Hematopoietic multipotent progenitor cell treated with erythropoietin and hydrocortisone succinate and interleukin-3 and kit ligand, for 17 days (in vitro differentiated cells): ENCODE results near the gene ITPKB.
"Not testable (repeated sequence)": the region's sequence is repeated elsewhere in the genome, so short reads cannot be mapped to it uniquely, and the experiment has no call there.

ENCODE experiments used
- DNase-seq: peaks from one replicate; pipeline ENCODE4 v3.0.0-alpha.2; 2015; ENCODE audit warnings: low spot score

The ITPKB gene

DNA sequence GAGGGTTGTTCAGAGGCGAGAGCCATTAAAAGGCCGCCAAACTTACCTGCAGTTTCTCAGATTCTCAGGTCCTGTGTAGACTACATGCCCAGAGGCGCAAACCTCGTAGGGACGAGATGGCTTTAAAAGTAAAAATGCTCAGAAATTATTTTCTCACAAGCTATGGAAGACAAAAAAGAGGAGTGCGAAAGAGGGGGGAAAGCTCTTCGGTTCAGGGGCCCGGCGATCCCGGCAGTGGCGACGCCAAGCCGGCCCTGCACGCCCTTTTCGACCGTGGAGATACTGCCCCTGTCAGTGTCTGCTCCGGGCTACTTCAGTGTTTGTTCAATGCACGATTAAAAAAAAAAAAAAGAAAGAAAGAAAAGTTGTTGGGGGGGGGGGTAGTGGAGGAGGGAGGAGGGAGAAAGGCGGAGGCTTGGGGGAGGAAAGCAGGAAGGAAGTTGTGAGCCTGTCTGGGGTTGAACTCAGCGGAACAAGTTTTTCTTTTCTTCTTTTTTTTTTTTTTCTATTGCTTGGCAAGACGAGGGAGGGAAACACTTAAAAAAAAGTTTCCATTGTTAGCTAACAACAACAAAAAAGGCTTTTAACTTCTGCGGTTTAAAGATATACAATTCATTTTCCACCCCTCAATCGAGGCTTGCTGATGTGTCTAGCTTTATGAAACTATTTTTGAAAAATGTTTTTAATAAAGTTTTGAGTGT, at the start of gene ITPKB:
ITPKB (minus strand) TSS at position 288 of the 701 bp plus-strand sequence. CDS start 1,824 bp downstream, outside the sequence.
- DNase-seq: no peak

DNA sequence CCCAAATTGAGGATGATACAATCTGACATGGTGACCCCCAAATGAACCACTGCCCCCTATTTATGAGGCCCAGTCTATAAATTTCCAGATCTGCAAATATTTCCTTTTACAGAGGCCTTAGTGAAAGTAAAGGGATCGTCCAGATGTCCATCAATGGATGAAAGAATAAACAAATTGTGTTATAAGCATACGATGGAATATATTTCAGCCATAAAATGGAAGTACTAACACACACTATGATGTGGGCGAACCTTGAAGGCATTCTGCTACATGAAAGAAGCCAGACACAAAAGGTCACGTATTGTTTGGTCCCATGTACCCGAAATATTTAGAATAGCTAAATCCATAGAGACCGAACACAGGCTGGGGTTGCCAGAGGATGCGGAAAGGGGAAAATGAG, 48.6 kb upstream of the ITPKB start:
- no peak for DNase-seq

GRCh38 chr1:226787071-226787470, 48.0 kb upstream of the ITPKB start:
- no peak for DNase-seq

- DNase-seq: no peak
Observed at GRCh38 chr1:226786550-226786949, 47.5 kb upstream of the ITPKB start.

DNA sequence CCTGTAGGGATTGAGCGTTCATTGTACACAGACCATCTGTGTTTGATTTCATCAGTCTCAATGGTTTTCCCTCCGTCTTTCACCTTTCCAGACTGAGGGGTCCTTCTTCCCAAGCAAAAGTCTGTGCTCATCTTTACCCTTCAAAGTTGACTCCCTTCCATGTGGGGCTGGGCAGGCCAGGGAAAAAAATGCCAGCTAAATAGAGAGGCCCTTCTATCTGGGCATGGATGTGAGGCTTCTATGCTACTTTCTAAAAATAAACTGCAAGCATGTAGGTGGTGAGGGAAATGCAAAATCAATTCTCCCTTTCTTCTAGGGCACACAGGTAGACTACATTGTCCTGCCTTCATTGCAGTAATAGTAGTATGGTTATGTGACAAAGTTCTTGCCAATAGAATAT, 46.7 kb upstream of the ITPKB start:
- DNase-seq: no peak

DNA sequence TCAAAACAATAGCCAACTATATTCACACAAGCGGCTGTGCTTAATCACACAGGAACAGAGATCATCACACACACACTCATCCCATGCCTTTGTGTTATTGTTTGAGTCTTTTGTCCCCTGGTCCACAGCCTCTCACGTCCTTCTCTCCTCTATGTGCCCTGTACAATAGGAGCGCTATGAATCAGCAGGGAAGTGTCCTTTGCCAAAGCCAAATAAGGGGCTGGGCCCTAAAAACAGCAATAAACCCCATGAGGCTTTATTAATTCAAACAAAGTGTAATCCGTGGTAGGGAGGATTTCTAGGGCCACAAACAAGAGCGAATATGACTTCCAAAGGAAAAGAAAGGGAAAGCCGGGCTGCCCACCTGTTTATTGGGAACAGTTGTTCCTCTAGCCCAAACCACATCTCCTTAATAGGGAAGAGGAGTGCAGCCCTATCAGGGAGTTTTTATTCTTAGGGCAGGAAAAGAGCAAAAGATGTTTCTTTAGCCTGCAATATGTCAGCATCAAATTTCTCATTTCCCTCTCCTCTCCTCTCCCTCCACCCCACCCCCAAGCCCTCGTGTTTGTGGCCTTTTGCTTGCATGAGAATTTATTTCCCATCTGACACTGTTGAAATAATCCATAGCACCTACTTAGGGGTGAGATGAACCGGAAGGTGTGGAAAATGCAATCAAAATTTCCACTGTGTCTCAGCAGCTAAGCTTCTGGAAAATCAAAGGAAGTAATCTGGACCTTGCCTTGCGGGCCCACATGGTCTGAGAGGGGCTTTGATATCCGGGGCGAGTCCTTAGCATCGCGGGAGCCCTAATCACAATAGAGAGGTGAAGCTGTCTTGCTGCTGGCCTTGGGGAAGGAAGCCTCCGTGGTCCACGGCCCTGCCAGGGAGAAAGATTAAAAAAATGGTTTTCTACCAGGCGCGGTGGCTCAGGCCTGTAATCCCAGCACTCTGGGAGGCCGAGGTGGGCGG, 45.3 kb upstream of the ITPKB start:
- no peak for DNase-seq

DNA sequence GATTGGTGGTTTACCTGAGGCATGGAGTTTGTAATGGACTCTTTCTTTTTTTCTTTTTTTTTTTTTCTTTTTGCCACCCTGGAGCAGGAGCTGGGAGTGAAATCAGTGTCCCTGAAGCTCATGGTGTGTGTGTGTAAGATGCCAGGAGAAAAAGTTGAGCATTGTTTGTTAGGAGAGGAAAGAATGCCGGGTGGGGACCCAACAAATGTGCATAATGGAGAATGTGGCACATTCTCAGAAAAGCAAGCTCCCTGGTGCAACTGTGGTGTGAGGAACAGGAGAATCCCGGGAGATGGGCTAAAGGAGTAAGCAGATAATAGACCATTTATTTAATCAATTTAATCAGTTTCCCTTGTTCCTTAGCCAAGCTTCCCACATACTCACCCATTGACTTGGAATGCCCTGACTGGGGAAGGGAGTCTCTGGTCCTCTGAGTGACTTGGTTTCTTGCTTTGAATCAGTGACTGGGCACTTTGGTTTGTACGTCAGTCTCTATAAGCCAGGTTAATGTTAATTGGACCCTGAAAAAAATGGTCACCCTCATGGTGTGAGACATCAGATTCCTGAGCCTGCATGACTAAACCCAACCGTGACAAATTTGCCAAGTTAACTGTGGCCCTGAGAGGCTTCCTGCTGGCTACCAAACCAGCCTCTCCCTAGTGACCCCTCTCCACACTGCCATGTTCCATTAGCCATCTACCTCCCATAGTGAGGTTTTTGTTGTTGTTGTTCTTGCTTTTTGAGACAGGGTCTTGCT, 43.9 kb upstream of the ITPKB start:
- no peak for DNase-seq

DNA sequence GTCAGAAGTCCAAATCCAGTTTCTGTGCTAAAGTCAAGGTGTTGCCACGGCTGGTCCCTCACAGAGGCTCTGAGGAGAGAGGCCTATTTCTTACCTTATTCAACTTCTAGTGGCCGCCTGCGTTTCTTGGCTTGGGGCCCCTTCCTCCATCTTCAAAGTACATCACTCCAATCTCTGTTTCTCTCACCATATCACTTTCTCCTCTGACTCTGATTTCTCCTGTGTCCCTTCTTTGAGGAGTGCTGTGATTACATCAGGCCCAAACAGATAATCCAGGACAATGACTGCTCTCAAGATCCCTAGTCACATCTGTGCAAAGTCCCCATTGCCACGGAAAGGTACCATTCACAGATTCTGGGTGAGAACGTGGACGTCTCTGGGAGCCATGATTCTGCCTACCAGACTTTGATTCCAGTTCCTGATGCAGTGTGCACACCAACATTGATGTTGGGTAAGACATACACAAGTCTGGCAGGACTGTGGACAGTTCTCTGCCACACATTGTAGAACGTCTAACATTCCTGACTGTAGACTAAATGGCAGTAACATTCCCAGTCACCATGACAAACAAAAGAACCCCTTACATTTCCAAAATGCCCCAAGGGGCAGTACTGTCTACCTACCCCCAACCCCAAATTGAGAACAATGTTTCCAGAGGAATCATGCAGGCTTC, 43.0 kb upstream of the ITPKB start:
- no peak for DNase-seq

DNA sequence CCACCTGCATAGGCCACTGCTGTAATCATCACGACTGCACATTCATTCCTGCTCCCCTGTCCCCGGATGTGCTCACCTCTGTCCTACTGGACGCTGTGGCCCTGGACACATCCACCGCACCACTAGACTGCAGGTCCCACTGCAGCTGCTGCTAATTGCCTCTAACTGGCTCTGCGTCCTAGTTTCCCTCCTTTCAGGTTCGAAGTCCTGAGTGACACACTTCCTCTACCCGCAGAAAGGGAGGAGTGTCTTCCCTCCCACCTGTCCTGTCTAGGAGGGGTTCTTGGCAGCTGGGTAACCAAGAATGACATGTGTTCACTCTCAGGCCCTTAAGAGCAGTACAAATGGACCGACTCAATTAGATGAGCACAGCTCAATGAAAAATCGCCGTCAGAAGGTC, 40.5 kb upstream of the ITPKB start:
- no peak for DNase-seq

DNA sequence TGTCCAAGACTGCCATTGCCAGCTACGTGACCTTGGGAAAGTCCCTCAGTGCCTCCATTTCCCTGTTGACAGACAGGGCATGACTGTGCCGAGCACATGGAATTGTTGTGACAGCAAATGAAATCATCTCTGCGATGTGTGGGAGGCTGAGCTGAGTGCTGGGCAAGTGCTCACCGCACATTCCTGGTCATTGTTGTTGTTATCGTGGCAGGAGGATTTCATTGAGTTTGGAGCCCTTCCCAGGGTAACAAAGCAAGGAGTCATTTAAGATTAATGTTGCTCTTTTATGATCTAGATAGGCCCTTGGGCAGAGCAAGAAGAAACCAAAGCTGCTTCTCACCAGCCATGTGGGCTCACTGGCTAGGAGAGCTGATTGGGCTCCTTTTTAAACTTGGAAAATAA, 39.6 kb upstream of the ITPKB start:
- no peak for DNase-seq

GRCh38 chr1:226776975-226777374, 37.9 kb upstream of the ITPKB start:
- no peak for DNase-seq

- no peak for DNase-seq
Observed at GRCh38 chr1:226776066-226776465, 37.0 kb upstream of the ITPKB start.

GRCh38 chr1:226772446-226773139, 33.5 kb upstream of the ITPKB start:
- no peak for DNase-seq

DNA sequence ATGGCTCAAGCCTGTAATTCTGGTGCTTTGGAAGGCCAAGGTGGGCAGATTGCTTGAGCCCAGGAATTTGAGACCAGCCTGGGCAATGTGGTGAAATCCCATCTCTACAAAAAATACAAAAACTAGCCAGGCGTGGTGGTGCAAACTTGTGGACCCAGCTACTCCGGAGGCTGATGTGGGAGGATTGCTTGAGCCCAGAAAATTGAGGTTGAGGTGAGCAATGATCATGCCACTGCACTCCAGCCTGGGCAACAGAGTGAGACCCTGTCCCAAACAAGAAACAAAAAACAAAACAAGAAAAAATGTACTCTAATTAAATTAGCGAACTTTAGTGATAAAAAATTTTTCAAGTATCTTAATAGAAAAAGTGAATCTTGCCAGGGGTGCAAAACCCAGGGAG, 28.1 kb upstream of the ITPKB start:
- DNase-seq: not testable (repeated sequence)

DNA sequence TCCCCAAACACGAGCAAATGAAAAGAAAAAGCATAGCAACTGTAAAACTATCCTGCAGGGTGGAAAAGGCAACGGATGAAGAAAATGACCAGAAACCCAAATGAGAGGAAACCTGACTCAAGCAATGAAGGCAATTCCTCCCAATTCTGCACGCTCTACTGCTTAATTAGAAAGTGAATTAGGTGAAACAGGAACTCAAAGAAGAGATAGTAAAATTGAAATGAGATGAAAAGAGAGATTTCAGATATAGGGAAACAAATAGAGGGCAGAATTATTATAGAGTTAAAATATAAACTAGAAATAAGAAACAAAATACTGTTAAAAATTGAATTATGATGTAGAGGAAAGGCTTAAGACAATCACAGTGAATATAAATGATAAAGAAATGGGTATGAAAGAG, 27.5 kb upstream of the ITPKB start:
- DNase-seq: no peak

GRCh38 chr1:226764533-226764932, 25.5 kb upstream of the ITPKB start:
- DNase-seq: no peak

- no peak for DNase-seq
Observed at GRCh38 chr1:226763905-226764264, 24.8 kb upstream of the ITPKB start.

DNA sequence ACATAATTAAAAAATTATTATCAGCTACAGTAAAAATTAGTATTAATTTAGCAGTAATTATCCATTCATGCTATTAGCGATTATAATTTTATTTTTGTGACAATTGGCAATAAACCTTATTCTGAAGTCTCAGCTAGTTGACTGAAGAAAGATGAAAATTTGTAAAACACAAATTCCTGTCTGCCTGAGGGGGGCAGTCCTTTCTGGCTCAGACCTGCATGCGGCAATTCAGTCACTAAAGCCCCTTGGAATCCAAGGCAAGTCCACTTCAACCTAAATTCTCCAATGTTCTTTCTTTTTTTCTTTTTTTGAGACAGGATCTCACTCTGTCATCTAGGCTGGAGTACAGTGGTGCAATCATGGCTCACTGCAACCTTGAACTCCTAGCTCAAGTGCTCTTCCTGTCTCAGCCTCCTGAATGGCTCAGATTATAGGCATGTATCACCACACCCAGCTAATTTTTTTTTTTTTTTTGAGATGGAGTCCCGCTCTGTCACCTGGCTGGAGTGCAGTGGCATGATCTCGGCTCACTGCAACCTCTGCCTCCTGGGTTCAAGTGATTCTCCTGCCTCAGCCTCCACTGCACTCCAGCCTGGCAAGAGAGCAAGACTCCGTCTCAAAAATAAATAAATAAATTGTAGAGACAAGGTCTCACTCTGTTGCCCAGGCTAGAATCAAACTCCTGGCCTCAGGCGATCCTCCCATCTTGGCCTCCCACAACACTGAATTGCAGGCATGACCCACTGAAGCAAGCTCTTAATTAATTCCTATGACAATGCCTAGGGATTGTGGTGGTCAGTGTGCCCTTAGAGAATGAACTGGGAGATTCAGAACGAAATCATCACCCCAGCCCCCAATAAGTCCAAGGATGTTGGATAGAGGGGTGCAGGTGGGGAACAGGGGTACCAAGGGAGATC, 24.2 kb upstream of the ITPKB start:
- no peak for DNase-seq

DNA sequence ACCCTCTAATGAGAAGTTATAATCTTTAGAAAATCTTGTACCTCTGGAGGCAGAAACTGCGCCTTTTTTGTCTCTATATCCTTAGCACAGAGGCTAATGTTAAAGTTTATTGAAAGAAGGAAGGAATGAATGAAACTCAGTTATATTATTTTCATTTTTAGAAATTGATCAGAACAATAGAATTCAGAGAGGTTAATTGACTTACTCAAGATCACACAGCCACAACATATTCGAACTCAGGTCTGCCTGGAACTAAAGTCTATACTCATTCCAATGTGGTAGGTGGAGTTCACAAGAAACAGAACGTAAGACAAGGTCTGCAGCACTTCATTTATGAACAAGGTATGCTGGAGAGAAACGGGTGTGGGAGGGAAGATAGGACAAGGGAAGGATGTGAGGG, 23.0 kb upstream of the ITPKB start:
- no peak for DNase-seq

DNA sequence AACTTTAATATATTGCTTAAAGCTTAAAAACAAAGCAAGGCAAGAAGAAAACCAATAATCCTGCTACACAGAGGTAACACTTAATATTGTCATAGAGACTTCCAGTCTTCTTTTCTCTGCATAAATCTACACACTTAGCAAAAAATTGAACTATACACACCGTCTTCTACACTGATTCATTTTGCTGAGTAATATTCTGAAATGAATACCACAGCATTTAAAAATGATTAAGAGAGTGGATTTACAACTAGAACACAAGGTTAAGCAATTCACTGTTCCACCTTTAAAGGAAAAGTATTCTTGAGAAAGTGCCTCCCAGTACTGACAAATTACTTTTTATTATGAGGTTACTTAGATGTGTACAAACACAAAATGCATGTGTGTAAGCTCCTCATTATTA, 22.2 kb upstream of the ITPKB start:
- no peak for DNase-seq
